Measurements from ENCODE around the gene RMND5B.

GRCh38 chr5:178107756-178108310, 23.0 kb upstream of the RMND5B start:
- no peak for TF ChIP-seq EZH2 (IDR thresholded peaks at IDR 0.05; ENCODE audit: insufficient read depth, poor library complexity, severe bottlenecking)
- no peak for TF ChIP-seq EZH2phosphoT487 (IDR thresholded peaks at IDR 0.05; ENCODE audit: insufficient read depth, low read depth)
